ENCODE measurements around the gene UBE2O. TPM values are rescaled to one million over a fixed set of nuclear protein-coding genes. Genes with fewer than 3 reads are reported as not detected.

UBE2O gene
- total and polyA plus RNA-seq, 2 experiments from 2014 or later = 7.1 to 17.2 TPM

GRCh38 chr17:76471498-76472257, 18.7 kb upstream of the UBE2O start:
- no peak overlapping the region for H3K27ac ChIP-seq
- no peak for DNase-seq
- H3K9ac ChIP-seq = no peak overlapping the region
- H3K9me3 ChIP-seq (ENCODE audit: low read depth) = no peaks in the 10 kb centered on the region
- no peak for TF ChIP-seq EZH2 (IDR thresholded peaks at IDR 0.05; ENCODE audit: insufficient read depth, poor library complexity, severe bottlenecking)
- TF ChIP-seq EZH2phosphoT487 (IDR thresholded peaks at IDR 0.05; ENCODE audit: insufficient read depth, low read depth) = no peak
- in situ Hi-C loops (cut with MboI) = no loop called here
- no peaks in the 10 kb centered on the region for H3K79me2 ChIP-seq (ENCODE audit: insufficient read depth)
- H3K36me3 ChIP-seq (ENCODE audit: low read depth) = no peaks in the 10 kb centered on the region
- no peaks in the 10 kb centered on the region for H4K20me1 ChIP-seq (ENCODE audit: insufficient read depth)
- H3K4me2 ChIP-seq (ENCODE audit: unreplicated experiment) = no peak overlapping the region
- H3K4me3 ChIP-seq = no peak overlapping the region
- no peaks in the 10 kb centered on the region for H3K4me1 ChIP-seq (ENCODE audit: insufficient read depth)
- H3F3A ChIP-seq (ENCODE audit: insufficient read depth) = no peaks in the 10 kb centered on the region
- no peaks in the 10 kb centered on the region for H3K9me2 ChIP-seq (ENCODE audit: insufficient read depth)
- H3K27me3 ChIP-seq (replicated peaks; ENCODE audit: insufficient read depth) = no peaks in the 10 kb centered on the region
- H2AFZ ChIP-seq = no peak overlapping the region
- 94 to 95% methylated on average over 32 to 35 of the region's 35 CpGs for WGBS, 2 experiments (ENCODE audit: low coverage in 1 of 2, low lambda C conversion rate in 2 of 2, missing lambda C conversion rate in 2 of 2)

- H3K79me2 ChIP-seq (ENCODE audit: insufficient read depth) = no peaks in the 10 kb centered on the region
- in situ Hi-C loops (cut with MboI) = loop anchor here (5.0 kb wide), 1 partner anchor 37 kb away; no protein-coding TSS in a partner anchor
- no peak overlapping the region for H3K9ac ChIP-seq
- no peaks in the 10 kb centered on the region for H3K27me3 ChIP-seq (replicated peaks; ENCODE audit: insufficient read depth)
- H3K9me2 ChIP-seq (ENCODE audit: insufficient read depth) = no peaks in the 10 kb centered on the region
- TF ChIP-seq EZH2phosphoT487 (IDR thresholded peaks at IDR 0.05; ENCODE audit: insufficient read depth, low read depth) (no peak), EZH2 (IDR thresholded peaks at IDR 0.05; ENCODE audit: insufficient read depth, poor library complexity, severe bottlenecking) (no peak)
- H3K4me1 ChIP-seq (ENCODE audit: insufficient read depth) = no peaks in the 10 kb centered on the region
- no peaks in the 10 kb centered on the region for H4K20me1 ChIP-seq (ENCODE audit: insufficient read depth)
- WGBS, 2 experiments (ENCODE audit: low coverage in 1 of 2, low lambda C conversion rate in 2 of 2, missing lambda C conversion rate in 2 of 2) = 91% methylated on average over 10 to 13 of the region's 13 CpGs
- no peak overlapping the region for H3K4me3 ChIP-seq
- no peaks in the 10 kb centered on the region for H3K36me3 ChIP-seq (ENCODE audit: low read depth)
- no peak overlapping the region for H3K4me2 ChIP-seq (ENCODE audit: unreplicated experiment)
- no peak overlapping the region for H2AFZ ChIP-seq
- H3K27ac ChIP-seq = no peak overlapping the region
- H3F3A ChIP-seq (ENCODE audit: insufficient read depth) = no peaks in the 10 kb centered on the region
- H3K9me3 ChIP-seq (ENCODE audit: low read depth) = no peaks in the 10 kb centered on the region
- no peak for DNase-seq
Observed at GRCh38 chr17:76469991-76470739, 17.2 kb upstream of the UBE2O start.

- DNase-seq = no peak
- Histone ChIP-seq H3K4me3 (no peak overlapping the region), H3K4me1 (ENCODE audit: insufficient read depth) (no peaks in the 10 kb centered on the region), H3K27me3 (replicated peaks; ENCODE audit: insufficient read depth) (no peaks in the 10 kb centered on the region), H3K9ac (no peak overlapping the region), H3K9me3 (ENCODE audit: low read depth) (no peaks in the 10 kb centered on the region), H3K79me2 (ENCODE audit: insufficient read depth) (no peaks in the 10 kb centered on the region), H4K20me1 (ENCODE audit: insufficient read depth) (no peaks in the 10 kb centered on the region), H3K9me2 (ENCODE audit: insufficient read depth) (no peaks in the 10 kb centered on the region), H2AFZ (no peak overlapping the region), H3K36me3 (ENCODE audit: low read depth) (no peaks in the 10 kb centered on the region), H3K27ac (no peak overlapping the region), H3F3A (ENCODE audit: insufficient read depth) (no peaks in the 10 kb centered on the region), H3K4me2 (ENCODE audit: unreplicated experiment) (no peak overlapping the region)
- in situ Hi-C loops (cut with MboI) = loop anchor here (5.0 kb wide), 1 partner anchor 38 kb away; no protein-coding TSS in a partner anchor
- no peak for TF ChIP-seq EZH2 (IDR thresholded peaks at IDR 0.05; ENCODE audit: insufficient read depth, poor library complexity, severe bottlenecking)
- TF ChIP-seq EZH2phosphoT487 (IDR thresholded peaks at IDR 0.05; ENCODE audit: insufficient read depth, low read depth) = no peak
- whole genome bisulfite sequencing, 2 experiments (ENCODE audit: low coverage in 1 of 2, low lambda C conversion rate in 2 of 2, missing lambda C conversion rate in 2 of 2) = 95 to 98% methylated on average over 33 to 38 of the region's 38 CpGs
Observed at GRCh38 chr17:76469076-76469990, 16.4 kb upstream of the UBE2O start.

- Histone ChIP-seq H3K27ac (no peak overlapping the region), H3K4me3 (no peak overlapping the region), H3F3A (ENCODE audit: insufficient read depth) (no peaks in the 10 kb centered on the region), H3K4me1 (ENCODE audit: insufficient read depth) (no peaks in the 10 kb centered on the region), H3K4me2 (ENCODE audit: unreplicated experiment) (no peak overlapping the region), H3K79me2 (ENCODE audit: insufficient read depth) (no peaks in the 10 kb centered on the region), H3K36me3 (ENCODE audit: low read depth) (no peaks in the 10 kb centered on the region), H3K9ac (no peak overlapping the region), H2AFZ (no peak overlapping the region), H3K27me3 (replicated peaks; ENCODE audit: insufficient read depth) (no peaks in the 10 kb centered on the region), H3K9me3 (ENCODE audit: low read depth) (no peaks in the 10 kb centered on the region), H4K20me1 (ENCODE audit: insufficient read depth) (no peaks in the 10 kb centered on the region), H3K9me2 (ENCODE audit: insufficient read depth) (no peaks in the 10 kb centered on the region)
- no peak for TF ChIP-seq EZH2 (IDR thresholded peaks at IDR 0.05; ENCODE audit: insufficient read depth, poor library complexity, severe bottlenecking)
- TF ChIP-seq EZH2phosphoT487 (IDR thresholded peaks at IDR 0.05; ENCODE audit: insufficient read depth, low read depth) = no peak
- DNase-seq = no peak
- in situ Hi-C loops (cut with MboI) = loop anchor here (5.0 kb wide), 1 partner anchor 39 kb away; no protein-coding TSS in a partner anchor
- 94 to 96% methylated on average over 13 to 14 of the region's 14 CpGs for WGBS, 2 experiments (ENCODE audit: low coverage in 1 of 2, low lambda C conversion rate in 2 of 2, missing lambda C conversion rate in 2 of 2)
Observed at GRCh38 chr17:76468634-76469010, 15.7 kb upstream of the UBE2O start.
